Fibroblast of skin of right biceps (primary cell): ENCODE data around the gene GAP43.
"Not testable (repeated sequence)": the region's sequence is repeated elsewhere in the genome, so short reads cannot be mapped to it uniquely, and the experiment has no call there.

Experiments
- DNase-seq: peaks from one replicate; pipeline ENCODE4 v3.0.0-alpha.2; 2013

GAP43 gene

GRCh38 chr3:115704661-115705338 is 81.5 kb downstream of the GAP43 start:
- DNase-seq: peak; percentile 30

- no peak for DNase-seq
Observed at GRCh38 chr3:115706311-115706829, 83.1 kb downstream of the GAP43 start.

GRCh38 chr3:115708540-115708939 is 85.2 kb downstream of the GAP43 start:
- no peak for DNase-seq

- no peak for DNase-seq
Observed at GRCh38 chr3:115709093-115709492, 85.8 kb downstream of the GAP43 start.

- DNase-seq: peak; percentile 38
Observed at GRCh38 chr3:115709931-115710330, 86.6 kb downstream of the GAP43 start.

GRCh38 chr3:115710799-115711198 is 87.5 kb downstream of the GAP43 start:
- peak; percentile 53 for DNase-seq

GRCh38 chr3:115712871-115713270 is 89.6 kb downstream of the GAP43 start:
- no peak for DNase-seq

GRCh38 chr3:115713284-115713683 is 90.0 kb downstream of the GAP43 start:
- DNase-seq: peak; percentile 72

- DNase-seq: no peak
Observed at GRCh38 chr3:115715241-115715745, 92.0 kb downstream of the GAP43 start.

- DNase-seq: peak; percentile 52
Observed at GRCh38 chr3:115720983-115721382, 97.7 kb downstream of the GAP43 start.

- DNase-seq: no peak
Observed at GRCh38 chr3:115725800-115726199, 102.5 kb downstream of the GAP43 start.

GRCh38 chr3:115727135-115727534 is 103.8 kb downstream of the GAP43 start:
- DNase-seq: no peak

- no peak for DNase-seq
Observed at GRCh38 chr3:115728013-115728412, 104.7 kb downstream of the GAP43 start.

GRCh38 chr3:115736341-115736740 is 113.0 kb downstream of the GAP43 start:
- DNase-seq: not testable (repeated sequence)

GRCh38 chr3:115741650-115742049 is 118.3 kb downstream of the GAP43 start:
- DNase-seq: no peak

GRCh38 chr3:115744516-115744915 is 121.2 kb downstream of the GAP43 start:
- not testable (repeated sequence) for DNase-seq

- not testable (repeated sequence) for DNase-seq
Observed at GRCh38 chr3:115752978-115753377, 129.7 kb downstream of the GAP43 start.

- peak; percentile 28 for DNase-seq
Observed at GRCh38 chr3:115758076-115758763, 134.9 kb downstream of the GAP43 start.

GRCh38 chr3:115760716-115761115 is 137.4 kb downstream of the GAP43 start:
- DNase-seq: no peak

GRCh38 chr3:115761927-115762305 is 138.6 kb downstream of the GAP43 start:
- no peak for DNase-seq

- peak; percentile 50 for DNase-seq
Observed at GRCh38 chr3:115766587-115767482, 143.5 kb downstream of the GAP43 start.

- no peak for DNase-seq
Observed at GRCh38 chr3:115768661-115769060, 145.4 kb downstream of the GAP43 start.
